ENCODE data around the gene MAPRE2.

The MAPRE2 gene

GRCh38 chr18:35040988-35041814 is at the start of gene MAPRE2:
Gene MAPRE2, plus strand, starts transcription at chr18:35041413. Its CDS starts 127 bp downstream, at chr18:35041540.
- DNase-seq = peak; percentile 86

GRCh38 chr18:34991561-34991960 is 49.7 kb upstream of the MAPRE2 start:
- no peak for DNase-seq

DNA sequence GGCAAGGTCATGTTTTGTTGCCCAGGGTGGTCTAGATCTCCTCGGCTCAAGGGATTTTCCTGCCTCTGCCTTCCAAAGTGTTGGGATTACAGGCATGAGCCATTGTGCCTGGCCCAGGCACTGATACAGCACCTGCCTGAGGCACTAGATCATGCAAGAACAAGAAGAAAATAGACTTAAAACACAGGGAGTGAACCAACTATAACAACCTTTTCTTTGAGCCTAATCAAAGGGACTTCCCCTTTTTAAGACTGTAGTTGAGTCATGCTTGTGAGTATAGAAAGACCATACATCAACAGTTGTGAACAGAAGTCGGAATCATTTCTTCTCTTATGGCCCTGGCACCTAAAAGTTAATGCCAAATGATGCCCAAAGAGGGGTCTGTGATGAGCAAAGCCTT is 47.9 kb upstream of the MAPRE2 start:
- DNase-seq = no peak

DNA sequence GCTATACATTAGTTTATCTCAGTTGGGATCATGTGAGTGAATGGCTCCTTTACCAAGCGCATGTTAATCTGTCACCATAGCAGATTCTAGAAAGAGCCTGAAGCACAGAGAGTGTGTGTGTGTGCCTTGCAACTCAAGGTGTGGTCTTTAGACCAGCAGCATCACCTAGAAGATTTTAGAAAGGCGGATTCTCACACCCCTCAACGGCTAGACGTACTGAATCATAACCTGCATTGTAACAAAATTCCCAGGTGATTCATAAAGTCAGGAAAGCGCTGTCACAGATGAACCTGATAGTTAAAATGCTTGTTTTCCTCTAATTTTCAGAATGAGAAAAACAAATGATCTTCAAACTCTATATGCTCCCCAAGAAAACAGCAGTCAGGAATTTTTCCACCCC is 45.5 kb upstream of the MAPRE2 start:
- no peak for DNase-seq

- no peak for DNase-seq
Measured at GRCh38 chr18:34998661-34999060, 42.6 kb upstream of the MAPRE2 start.

DNA sequence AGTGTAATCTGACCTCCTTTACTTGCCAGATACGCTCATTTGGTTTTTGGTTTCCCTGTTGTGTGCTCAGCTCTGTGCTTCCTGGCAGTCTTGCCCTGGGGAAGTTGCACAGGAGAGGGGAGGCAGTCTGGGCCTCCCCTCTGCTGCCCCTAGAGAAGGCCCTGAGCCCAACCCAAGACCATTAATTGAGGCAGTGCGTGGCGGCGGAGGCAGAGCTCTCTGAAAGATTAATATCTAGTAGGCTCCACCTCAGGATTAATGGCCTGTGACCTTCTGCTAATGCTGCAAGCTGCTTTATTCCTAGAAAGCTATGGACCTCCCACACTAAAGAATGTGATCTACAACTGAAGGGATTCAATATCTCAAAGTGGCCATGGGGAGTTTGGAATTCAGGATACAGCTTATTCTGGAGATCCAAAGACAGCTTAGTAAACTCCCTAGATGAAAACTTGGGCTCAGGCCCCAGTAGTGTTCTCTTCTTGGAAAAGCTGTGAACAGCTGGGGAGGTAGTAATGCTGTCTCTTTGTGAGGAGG is 41.4 kb upstream of the MAPRE2 start:
- DNase-seq = no peak

DNA sequence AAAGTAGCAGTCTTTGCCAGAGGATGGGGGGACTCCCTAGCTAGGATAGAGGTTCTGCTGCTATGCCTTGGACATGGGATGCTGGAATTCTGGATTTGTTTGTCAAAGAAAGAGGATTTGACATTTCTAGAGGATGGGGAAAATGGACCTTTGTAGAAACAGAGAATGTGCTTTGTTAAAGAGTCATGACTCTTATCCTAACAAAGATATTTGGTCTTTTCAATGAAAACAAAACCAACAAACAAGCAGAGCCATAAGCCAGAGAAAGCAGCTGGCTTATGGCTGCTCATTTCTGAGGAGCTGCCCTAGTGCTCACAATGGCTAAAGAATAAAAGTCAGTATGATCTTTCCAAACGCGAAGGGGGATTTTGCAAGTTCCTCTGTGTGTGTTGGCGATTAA is 40.8 kb upstream of the MAPRE2 start:
- no peak for DNase-seq

- no peak for DNase-seq
Measured at GRCh38 chr18:35002120-35002519, 39.1 kb upstream of the MAPRE2 start.

GRCh38 chr18:35005963-35006577 is 35.1 kb upstream of the MAPRE2 start:
- peak; percentile 3 for DNase-seq

DNA sequence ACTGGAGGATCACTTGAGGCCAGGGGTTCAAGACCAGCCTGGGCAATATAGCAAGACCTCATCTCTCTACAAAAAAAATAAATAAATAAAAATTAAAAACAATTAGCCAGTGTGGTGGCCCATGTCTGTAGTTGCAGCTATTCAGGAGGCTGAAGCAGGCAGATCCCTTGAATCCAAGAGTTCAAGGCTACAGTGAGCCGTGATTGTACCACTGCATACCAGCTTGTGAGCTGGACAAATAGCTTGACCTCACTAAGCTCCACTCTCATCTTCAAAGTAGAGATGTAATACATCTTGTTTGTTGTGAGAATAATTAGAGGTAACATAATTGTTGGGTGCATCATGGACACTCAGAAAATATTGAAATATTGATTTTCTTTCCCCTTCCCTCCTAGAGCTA is 31.1 kb upstream of the MAPRE2 start:
- DNase-seq = no peak

GRCh38 chr18:35010993-35011392 is 30.2 kb upstream of the MAPRE2 start:
- no peak for DNase-seq

DNA sequence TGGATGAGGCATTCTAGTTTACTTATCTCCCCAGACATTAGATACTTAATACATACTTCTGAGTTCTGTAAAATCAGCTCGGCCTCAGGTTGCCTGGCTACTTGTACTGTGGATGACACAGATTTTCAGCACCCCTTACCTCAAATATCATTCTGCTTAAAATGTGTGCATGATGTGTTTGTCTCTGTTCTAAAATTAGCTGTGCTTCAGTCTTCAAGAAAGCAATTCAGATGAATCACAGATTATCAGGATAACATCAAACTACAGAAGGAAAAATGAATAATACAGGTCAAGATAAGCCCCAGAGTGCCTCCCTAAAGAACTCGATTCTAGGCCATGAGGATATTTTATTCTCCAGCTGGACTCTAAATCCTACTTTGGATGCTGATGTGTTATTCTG is 21.3 kb upstream of the MAPRE2 start:
- DNase-seq = no peak

DNA sequence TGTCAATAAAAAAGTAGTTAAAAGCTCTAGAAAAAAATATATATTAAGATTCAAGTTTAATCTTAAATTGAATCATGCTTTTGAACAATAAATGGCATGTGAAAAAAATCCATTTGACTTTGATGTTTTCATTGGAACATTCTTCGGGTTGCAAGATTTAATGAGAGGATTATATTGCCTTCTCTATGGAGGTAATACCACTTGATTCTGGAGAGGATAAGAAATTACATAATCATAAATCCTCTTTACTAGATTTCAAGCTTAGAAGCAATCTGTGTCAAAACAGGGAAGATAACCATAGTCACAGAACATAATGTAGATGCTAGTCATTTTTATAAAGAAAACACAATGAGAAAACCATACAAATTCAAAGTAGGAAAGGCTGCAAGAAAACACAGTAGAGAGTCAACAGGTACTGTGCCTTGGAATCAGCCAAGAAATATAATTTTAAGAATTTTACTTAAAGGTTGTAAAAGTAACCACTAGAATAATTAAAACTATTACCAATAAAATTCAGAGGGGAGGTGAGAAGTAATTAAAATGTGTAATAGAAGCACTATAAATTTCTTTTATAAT is 18.7 kb upstream of the MAPRE2 start:
- DNase-seq = no peak

DNA sequence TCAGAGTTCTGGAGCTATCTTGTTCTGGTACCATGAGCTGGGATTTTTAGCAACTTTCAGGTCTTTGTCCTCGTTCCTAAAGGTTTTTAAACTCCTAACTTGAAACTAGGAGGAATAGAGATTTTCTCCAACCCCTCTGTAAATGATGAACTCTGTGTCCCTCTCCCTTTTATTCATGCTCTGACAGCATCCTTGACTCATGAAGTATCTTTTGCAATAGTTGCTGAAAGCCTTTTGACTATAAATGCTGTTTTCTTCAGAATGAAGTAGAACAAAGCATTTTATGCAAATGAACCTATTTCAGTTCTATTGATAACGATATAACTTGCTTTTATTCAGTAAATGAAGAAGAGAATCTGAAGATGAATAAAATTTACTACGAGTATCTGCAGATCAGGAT is 17.0 kb upstream of the MAPRE2 start:
- no peak for DNase-seq

- DNase-seq = no peak
Measured at GRCh38 chr18:35024965-35025364, 16.2 kb upstream of the MAPRE2 start.

GRCh38 chr18:35026407-35027061 is 14.7 kb upstream of the MAPRE2 start:
- no peak for DNase-seq

DNA sequence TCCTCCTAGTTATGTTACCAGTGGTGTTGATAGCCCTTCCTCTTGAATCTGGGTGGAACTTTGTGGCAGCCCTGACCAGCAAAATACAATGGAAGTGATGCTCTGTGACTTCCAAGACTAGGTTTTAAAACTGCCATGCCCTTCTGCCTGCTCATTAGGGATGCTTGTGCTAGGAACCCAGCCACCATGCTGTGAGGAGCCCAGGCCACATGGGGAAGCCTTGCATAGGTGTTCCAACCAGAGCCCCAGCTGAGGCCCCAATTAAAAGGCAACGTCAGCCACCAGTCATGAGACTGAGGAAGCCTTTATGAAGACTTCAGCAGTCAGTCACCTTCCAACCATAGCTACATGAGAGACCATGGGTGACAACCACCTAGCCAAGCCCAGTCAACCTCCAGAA is 14.0 kb upstream of the MAPRE2 start:
- no peak for DNase-seq

DNA sequence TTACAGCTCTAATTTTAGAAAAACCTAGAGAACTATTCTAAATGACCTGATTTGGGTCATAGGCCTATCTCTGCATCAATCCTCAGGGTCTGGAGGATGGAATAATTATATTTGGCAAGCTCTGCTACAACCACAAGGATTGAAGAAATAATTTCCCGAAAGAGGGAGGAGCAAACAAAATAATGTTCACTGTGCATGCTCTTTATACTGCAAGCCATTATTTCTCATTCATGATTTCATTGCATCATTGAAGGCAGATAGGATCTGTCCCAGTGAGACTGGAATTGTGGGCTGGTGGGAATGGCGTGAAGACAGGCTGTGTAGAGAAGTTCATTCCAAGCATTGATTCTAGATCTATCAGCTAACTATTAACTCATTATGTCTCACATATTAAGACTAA is 12.7 kb upstream of the MAPRE2 start:
- no peak for DNase-seq

DNA sequence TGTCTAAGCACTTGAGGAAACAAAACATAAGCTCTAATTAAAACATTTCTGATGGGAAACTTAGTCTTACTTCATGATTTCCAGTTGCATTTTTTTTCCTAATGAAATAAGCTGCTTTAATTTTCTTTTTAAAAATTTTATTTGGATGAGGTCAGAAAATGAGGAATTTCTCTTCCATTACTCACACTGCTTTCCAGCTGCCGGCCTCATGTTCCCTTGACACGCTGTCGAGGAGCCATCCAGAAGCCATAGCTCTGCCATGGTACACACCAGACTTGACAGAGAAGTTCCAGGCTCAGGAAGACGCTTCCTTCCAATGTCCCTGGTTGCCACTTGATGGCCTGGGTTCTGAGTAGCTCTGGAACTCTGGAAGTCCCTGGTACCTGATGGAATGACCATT is 12.1 kb upstream of the MAPRE2 start:
- DNase-seq = no peak

DNA sequence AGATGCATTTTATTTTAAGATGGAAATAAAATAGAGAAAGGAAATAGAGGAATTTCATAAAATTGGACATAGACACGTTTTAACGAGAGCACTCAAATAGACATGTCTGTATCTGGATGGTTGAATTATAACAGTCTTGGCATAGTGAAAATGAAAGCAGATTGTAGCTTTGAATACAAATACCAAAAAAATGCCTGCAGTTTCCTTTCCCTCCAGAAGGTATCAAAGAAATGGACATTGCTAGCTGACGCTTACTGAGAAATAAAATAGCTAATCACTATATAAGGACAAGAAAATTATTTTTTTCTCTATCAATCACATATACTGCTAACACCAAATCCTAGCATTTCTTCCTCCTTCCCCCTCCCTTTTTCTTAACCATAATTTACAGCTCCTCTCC is 11.4 kb upstream of the MAPRE2 start:
- DNase-seq = no peak

- no peak for DNase-seq
Measured at GRCh38 chr18:35030277-35030989, 10.8 kb upstream of the MAPRE2 start.

- no peak for DNase-seq
Measured at GRCh38 chr18:35032113-35032512, 9.1 kb upstream of the MAPRE2 start.

- DNase-seq = no peak
Measured at GRCh38 chr18:35038029-35038428, 3.2 kb upstream of the MAPRE2 start.
